H9 (cell line): ENCODE measurements around the gene VPS4A. TPM values are rescaled to one million over a fixed set of nuclear protein-coding genes. Genes with fewer than 3 reads are reported as not detected.

Experiments used
- DNase-seq: peaks from one replicate; pipeline ENCODE4 v3.0.0-alpha.2; 2017
- H2AFZ ChIP-seq: one replicate; pipeline ENCODE4 v1.6.1; 2013; ENCODE audit warnings: mild to moderate bottlenecking, low read length, control low read depth, moderate library complexity
- H2AK5ac ChIP-seq: 2 replicates; pipeline ENCODE4 v1.6.1; 2013; ENCODE audit warnings: low read length, control low read depth, mixed read lengths; ENCODE audit not compliant: insufficient read length
- H2BK120ac ChIP-seq: one replicate; pipeline ENCODE4 v1.6.1; 2013; ENCODE audit warnings: low read depth, mild to moderate bottlenecking, low read length, control low read depth, inconsistent platforms; ENCODE audit not compliant: poor library complexity, severe bottlenecking
- H2BK12ac ChIP-seq: 2 replicates; pipeline ENCODE4 v1.6.1; 2013; ENCODE audit warnings: low read length, control low read depth, mixed read lengths, low read depth; ENCODE audit not compliant: insufficient read length
- H2BK15ac ChIP-seq: 2 replicates; pipeline ENCODE4 v1.6.1; 2013; ENCODE audit warnings: low read depth, low read length, control low read depth
- H2BK20ac ChIP-seq: one replicate; pipeline ENCODE4 v1.6.1; 2013; ENCODE audit warnings: low read depth, mild to moderate bottlenecking, low read length, control low read depth, inconsistent platforms; ENCODE audit not compliant: poor library complexity, severe bottlenecking
- H2BK5ac ChIP-seq: 2 replicates; pipeline ENCODE4 v1.6.1; 2013; ENCODE audit warnings: low read length, control low read depth, mixed read lengths; ENCODE audit not compliant: insufficient read length
- H3K14ac ChIP-seq: 2 replicates; pipeline ENCODE4 v1.6.1; 2013; ENCODE audit warnings: low read length, control low read depth; ENCODE audit not compliant: insufficient read depth
- H3K18ac ChIP-seq: 2 replicates; pipeline ENCODE4 v1.6.1; 2013; ENCODE audit warnings: low read depth, mild to moderate bottlenecking, mixed read lengths, low read length, control low read depth; ENCODE audit not compliant: insufficient read length
- H3K23ac ChIP-seq: 2 replicates; pipeline ENCODE4 v1.6.1; 2013; ENCODE audit warnings: low read length, control low read depth, mixed read lengths, low read depth; ENCODE audit not compliant: insufficient read length
- H3K23me2 ChIP-seq: 2 replicates; pipeline ENCODE4 v1.6.1; 2013; ENCODE audit warnings: low read depth, mild to moderate bottlenecking, mixed read lengths, low read length, control low read depth; ENCODE audit not compliant: insufficient read length, poor library complexity, severe bottlenecking
- H3K27ac ChIP-seq: 2 replicates; pipeline ENCODE4 v1.5.1; 2013; ENCODE audit warnings: low read length, control low read depth, mixed read lengths, low read depth; ENCODE audit not compliant: insufficient read length
- H3K27me3 ChIP-seq: 2 replicates; pipeline ENCODE4 v1.6.1; 2013; ENCODE audit warnings: low read length, control low read depth, inconsistent platforms; ENCODE audit not compliant: insufficient read depth
- H3K4ac ChIP-seq: 2 replicates; pipeline ENCODE4 v1.6.1; 2013; ENCODE audit warnings: low read depth, mild to moderate bottlenecking, control low read depth, inconsistent platforms, low read length, moderate library complexity
- H3K4me1 ChIP-seq: 2 replicates; pipeline ENCODE4 v1.6.1; 2013; ENCODE audit warnings: low read length, control low read depth, inconsistent platforms; ENCODE audit not compliant: insufficient read depth
- H3K4me2 ChIP-seq: 2 replicates; pipeline ENCODE4 v1.6.1; 2013; ENCODE audit warnings: low read length, control low read depth, mixed read lengths; ENCODE audit not compliant: insufficient read length, insufficient read depth
- H3K56ac ChIP-seq: 2 replicates; pipeline ENCODE4 v1.6.1; 2013; ENCODE audit warnings: low read depth, mild to moderate bottlenecking, mixed read lengths, low read length, control low read depth; ENCODE audit not compliant: insufficient read length
- H3K79me1 ChIP-seq: 2 replicates; pipeline ENCODE4 v1.6.1; 2013; ENCODE audit warnings: low read depth, mild to moderate bottlenecking, moderate library complexity, low read length, control low read depth, inconsistent platforms; ENCODE audit not compliant: insufficient read depth, poor library complexity, severe bottlenecking
- H3K79me2 ChIP-seq: 2 replicates; pipeline ENCODE4 v1.6.1; 2013; ENCODE audit warnings: low read length, control low read depth, inconsistent platforms; ENCODE audit not compliant: insufficient read depth
- H3K9ac ChIP-seq: 2 replicates; pipeline ENCODE4 v1.6.1; 2013; ENCODE audit warnings: low read length, control low read depth, mixed read lengths; ENCODE audit not compliant: insufficient read length; ENCODE audit errors: extremely low read depth
- H3K9me3 ChIP-seq: one replicate; pipeline ENCODE4 v1.6.1; 2013; ENCODE audit warnings: low read depth, low read length, inconsistent platforms; ENCODE audit not compliant: control insufficient read depth
- H3T11ph ChIP-seq: one replicate; pipeline ENCODE4 v1.6.1; 2013; ENCODE audit warnings: mild to moderate bottlenecking, low read length, control low read depth, inconsistent platforms
- H4K20me1 ChIP-seq: one replicate; pipeline ENCODE4 v1.6.1; 2013; ENCODE audit not compliant: control insufficient read depth, insufficient read length, insufficient read depth
- H4K5ac ChIP-seq: 2 replicates; pipeline ENCODE4 v1.6.1; 2013; ENCODE audit warnings: low read depth, mild to moderate bottlenecking, mixed read lengths, low read length, control low read depth; ENCODE audit not compliant: insufficient read length
- H4K8ac ChIP-seq: replicated peaks from 2 replicates; pipeline ENCODE4 v1.6.1; 2013; ENCODE audit warnings: low read length, control low read depth, mixed read lengths, low read depth; ENCODE audit not compliant: insufficient read length
- H4K91ac ChIP-seq: 2 replicates; pipeline ENCODE4 v1.6.1; 2013; ENCODE audit warnings: low read depth, mild to moderate bottlenecking, moderate library complexity, mixed read lengths, low read length, control low read depth; ENCODE audit not compliant: insufficient read length
- H3K27ac Mint-ChIP-seq, 3 experiments: 2 replicates in 2 of 3; 3 replicates in 1 of 3; pipeline ENCODE4 v1.8.0; 2020 to 2021; ENCODE audit warnings: mixed read lengths in 3 of 3, mild to moderate bottlenecking in 1 of 3, moderate library complexity in 1 of 3
- H3K27me3 Mint-ChIP-seq: 2 replicates; pipeline ENCODE4 v1.8.0; 2021; ENCODE audit warnings: low read depth, mild to moderate bottlenecking, moderate library complexity, mixed read lengths
- H3K36me3 Mint-ChIP-seq, 3 experiments: 2 replicates in 2 of 3; 3 replicates in 1 of 3; pipeline ENCODE4 v1.8.0; 2020 to 2021; ENCODE audit warnings: low read depth in 3 of 3, mixed read lengths in 3 of 3; ENCODE audit not compliant: insufficient read depth in 1 of 3
- H3K4me1 Mint-ChIP-seq, 2 experiments: 2 replicates each; pipeline ENCODE4 v1.8.0; 2020; ENCODE audit warnings: mixed read lengths in 2 of 2
- H3K4me3 Mint-ChIP-seq, 2 experiments: 2 replicates in 1 of 2; 3 replicates in 1 of 2; pipeline ENCODE4 v1.8.0; 2020 to 2021; ENCODE audit warnings: mild to moderate bottlenecking in 2 of 2, mixed read lengths in 2 of 2, moderate library complexity in 1 of 2
- H3K9me3 Mint-ChIP-seq, 2 experiments: 2 replicates in 1 of 2; 3 replicates in 1 of 2; pipeline ENCODE4 v1.8.0; 2020; ENCODE audit warnings: mild to moderate bottlenecking in 2 of 2, mixed read lengths in 2 of 2, moderate library complexity in 1 of 2
- CTCF ChIP-seq: fragments of 200-600 bp; sonication (generic); conservative IDR thresholded peaks from 3 replicates; pipeline ENCODE4 v1.8.0; 2021; ENCODE audit warnings: antibody characterized with exemption, mild to moderate bottlenecking
- WGBS: extraction: QIAGEN DNeasy Blood & Tissue Kit; methylation state at CpG from one replicate; pipeline ENCODE4 v1.1.7; 2013; ENCODE audit warnings: missing lambda C conversion rate, low lambda C conversion rate, mixed read lengths; ENCODE audit not compliant: insufficient read length; ENCODE audit errors: extremely low coverage; 5-methylcytosine and 5-hydroxymethylcytosine counted together
- total RNA-seq: library from RNA; stranded (reverse); gene quantifications from 2 replicates; pipeline ENCODE4 v1.2.1, GENCODE V29; 2021

VPS4A gene
- total RNA-seq, 1 experiment from 2014 or later = 27.1 TPM

GRCh38 chr16:69340095-69340644 is 29.0 kb downstream of the VPS4A start:
- H2BK5ac ChIP-seq = no peak overlapping the region
- Mint-ChIP-seq H3K4me3 (peak overlapping the region; percentile 92 to 98), H3K27me3 (no peaks in the 10 kb centered on the region), H3K4me1 (peaks cover 16 to 20% of the 10 kb centered on the region in 2 experiments), H3K36me3 (peaks cover 21 to 60% (median 46%) of the 10 kb centered on the region in 3 experiments; a peak in 6 of 7 replicates), H3K9me3 (no peaks in the 10 kb centered on the region), H3K27ac (peak overlapping the region; percentile 97 to 98 (median 98))
- no peak overlapping the region for H2BK15ac ChIP-seq
- no peak overlapping the region for H3K4ac ChIP-seq
- WGBS = no CpG with 5 or more reads among the region's 16 CpGs
- no peak overlapping the region for H3K18ac ChIP-seq
- no peaks in the 10 kb centered on the region for H3K27me3 ChIP-seq
- no peaks in the 10 kb centered on the region for H3K4me1 ChIP-seq
- H2BK12ac ChIP-seq = no peak overlapping the region
- H4K8ac ChIP-seq = no peak overlapping the region
- no peak overlapping the region for H3K27ac ChIP-seq
- H3K79me2 ChIP-seq = peaks cover 5% of the 10 kb centered on the region; the same call in 1 of the 2 replicates
- peaks cover 7% of the 10 kb centered on the region for H3K23me2 ChIP-seq
- H3T11ph ChIP-seq = no peak overlapping the region
- H3K9me3 ChIP-seq = no peaks in the 10 kb centered on the region
- no peak overlapping the region for H2BK120ac ChIP-seq
- no peak overlapping the region for H3K56ac ChIP-seq
- DNase-seq = no peak
- H3K23ac ChIP-seq = no peak overlapping the region
- no peak for TF ChIP-seq CTCF
- H3K9ac ChIP-seq = peak overlapping the region; percentile 97
- peaks cover 16% of the 10 kb centered on the region for H3K79me1 ChIP-seq
- H2AK5ac ChIP-seq = no peak overlapping the region
- no peaks in the 10 kb centered on the region for H4K20me1 ChIP-seq
- no peak overlapping the region for H4K5ac ChIP-seq
- H2BK20ac ChIP-seq = no peak overlapping the region
- no peak overlapping the region for H4K91ac ChIP-seq
- no peak overlapping the region for H2AFZ ChIP-seq
- H3K14ac ChIP-seq = peak overlapping the region; percentile 73; the same call in 1 of the 2 replicates
- H3K4me2 ChIP-seq = peak overlapping the region; percentile 100
